ENCODE data around the gene AGO3. TPM values are rescaled to one million over a fixed set of nuclear protein-coding genes. Genes with fewer than 3 reads are reported as not detected.

AGO3 gene
- polyA plus RNA-seq, 2 of the 4 experiments (the other 2 are of a cell fraction), result 3.8 to 14.7 TPM

GRCh38 chr1:36008546-36009197, 77.8 kb downstream of the AGO3 start:
- Histone ChIP-seq H3K4me3 (no peak overlapping the region), H3K9me3 (no peaks in the 10 kb centered on the region), H3K4me1 (peaks cover 16% of the 10 kb centered on the region), H3K27ac (peak overlapping the region; percentile 2 to 77; a peak in 4 of 6 replicates), H3K4me2 (peak overlapping the region; percentile 48)
- TF ChIP-seq FOSL2 (IDR thresholded peaks at IDR 0.05) (no peak), FOSL2 (CRISPR knock-in tag; IDR thresholded peaks at IDR 0.05) (peak; percentile 71), RFX5 (IDR thresholded peaks at IDR 0.05) (no peak)
- CTCF ChIA-PET, result interaction anchor here (0.6 kb wide), 1 partner anchor 25 kb away, joined by 3 read pairs; no protein-coding TSS in a partner anchor
- 42% methylated on average over 9 of the region's 9 CpGs for WGBS (ENCODE audit: missing lambda C conversion rate)
- DNase-seq (ENCODE audit: low read depth in 1 of 2, low spot score in 1 of 2) (peak; percentile 19 to 69), ATAC-seq (peak; percentile 82 to 86; a peak in 5 of 6 replicates), FAIRE-seq (no peak)
- POLR2A ChIA-PET, result interaction anchor here (1.3 kb wide), 1 partner anchor 77 kb away, joined by 3 read pairs; the partner anchor contains the start of gene AGO3

- DNase-seq (ENCODE audit: low read depth in 1 of 2, low spot score in 1 of 2) (no peak), FAIRE-seq (no peak), ATAC-seq (no peak)
- Histone ChIP-seq H3K4me3 (no peak overlapping the region), H3K4me2 (no peak overlapping the region), H3K27ac (no peak overlapping the region), H3K4me1 (no peaks in the 10 kb centered on the region), H3K9me3 (no peaks in the 10 kb centered on the region)
- POLR2A ChIA-PET, result no interaction called here
- no peak for TF ChIP-seq RFX5 (IDR thresholded peaks at IDR 0.05)
- no peak for TF ChIP-seq FOXS1 (CRISPR knock-in tag; IDR thresholded peaks at IDR 0.05)
- TF ChIP-seq ESRRA (IDR thresholded peaks at IDR 0.05; ENCODE audit: borderline replicate concordance, low read length), result no peak
- 74% methylated on average over 2 of the region's 2 CpGs for WGBS (ENCODE audit: missing lambda C conversion rate)
- CTCF ChIA-PET, result no interaction called here
Measured at GRCh38 chr1:36014722-36015220, 83.9 kb downstream of the AGO3 start.

GRCh38 chr1:36016686-36017085, 85.8 kb downstream of the AGO3 start:
- 92% methylated on average over 2 of the region's 2 CpGs for WGBS (ENCODE audit: missing lambda C conversion rate)
- Histone ChIP-seq H3K4me2 (no peak overlapping the region), H3K4me3 (no peak overlapping the region), H3K27ac (no peak overlapping the region), H3K4me1 (no peaks in the 10 kb centered on the region), H3K9me3 (no peaks in the 10 kb centered on the region)
- DNase-seq (ENCODE audit: low read depth in 1 of 2, low spot score in 1 of 2), result no peak
- POLR2A ChIA-PET, result no interaction called here
- no peak for FAIRE-seq
- no peak for ATAC-seq
- CTCF ChIA-PET, result no interaction called here
- TF ChIP-seq EP300 (IDR thresholded peaks at IDR 0.05) (no peak), SREBF2 (IDR thresholded peaks at IDR 0.05) (no peak), FOXS1 (CRISPR knock-in tag; IDR thresholded peaks at IDR 0.05) (no peak), KDM1A (IDR thresholded peaks at IDR 0.05; ENCODE audit: low read depth) (no peak), HES2 (IDR thresholded peaks at IDR 0.05) (no peak), BHLHE40 (IDR thresholded peaks at IDR 0.05; ENCODE audit: low read depth, low read length) (no peak), POLR2A (IDR thresholded peaks at IDR 0.05; ENCODE audit: low read length) (no peak), MAX (IDR thresholded peaks at IDR 0.05) (no peak), ELK1 (IDR thresholded peaks at IDR 0.05; ENCODE audit: low read depth, low read length) (no peak), USF2 (IDR thresholded peaks at IDR 0.05) (no peak), NFE2L2 (conservative IDR thresholded peaks at IDR 0.05; ENCODE audit: low read length) (no peak), MAFK (IDR thresholded peaks at IDR 0.05; ENCODE audit: partially characterized antibody) (no peak), ZC3H11A (IDR thresholded peaks at IDR 0.05) (no peak), RFX5 (IDR thresholded peaks at IDR 0.05) (no peak), REST (IDR thresholded peaks at IDR 0.05) (no peak), HDAC2 (IDR thresholded peaks at IDR 0.05) (no peak)
